GM12892 (cell line): Measurements from ENCODE around the gene SPCS3.

ENCODE experiments used
- POLR2A ChIP-seq: IDR thresholded peaks from 2 replicates; pipeline ENCODE4 v1.6.1; 2011; ENCODE audit warnings: low read depth, low read length, control low read depth
- POLR2AphosphoS5 ChIP-seq: IDR thresholded peaks from 2 replicates; pipeline ENCODE4 v1.6.1; 2011; ENCODE audit warnings: low read depth, low read length, control low read depth
- TAF1 ChIP-seq: IDR thresholded peaks from 2 replicates; pipeline ENCODE4 v1.6.1; 2011; ENCODE audit warnings: low read depth, mild to moderate bottlenecking, control low read depth, low read length, borderline replicate concordance

DNA sequence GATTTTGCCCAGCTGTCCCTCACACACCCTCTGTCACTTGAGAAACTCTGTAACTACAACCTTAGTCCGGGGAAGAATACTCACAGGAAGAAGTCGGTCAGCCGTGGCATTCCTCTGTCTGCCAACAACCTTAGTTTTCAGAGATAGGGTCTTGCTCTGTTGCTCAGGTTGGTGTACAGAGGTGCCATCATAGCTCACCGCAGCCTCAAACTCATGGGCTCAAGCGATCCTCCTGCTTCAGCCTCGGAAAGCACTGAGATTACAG, 12.2 kb upstream of the SPCS3 start:
- TF ChIP-seq POLR2A (no peak), TAF1 (no peak), POLR2AphosphoS5 (no peak)
